HG02798 (cell line): ENCODE measurements around the gene MAP1LC3B2.

ENCODE experiments used
- ATAC-seq: cut with Tn5 transposase; IDR thresholded peaks from one replicate; pipeline ENCODE4 v1.9.1; 2021; ENCODE audit warnings: mild to moderate bottlenecking; ENCODE audit not compliant: unreplicated experiment, poor library complexity

MAP1LC3B2 gene

DNA sequence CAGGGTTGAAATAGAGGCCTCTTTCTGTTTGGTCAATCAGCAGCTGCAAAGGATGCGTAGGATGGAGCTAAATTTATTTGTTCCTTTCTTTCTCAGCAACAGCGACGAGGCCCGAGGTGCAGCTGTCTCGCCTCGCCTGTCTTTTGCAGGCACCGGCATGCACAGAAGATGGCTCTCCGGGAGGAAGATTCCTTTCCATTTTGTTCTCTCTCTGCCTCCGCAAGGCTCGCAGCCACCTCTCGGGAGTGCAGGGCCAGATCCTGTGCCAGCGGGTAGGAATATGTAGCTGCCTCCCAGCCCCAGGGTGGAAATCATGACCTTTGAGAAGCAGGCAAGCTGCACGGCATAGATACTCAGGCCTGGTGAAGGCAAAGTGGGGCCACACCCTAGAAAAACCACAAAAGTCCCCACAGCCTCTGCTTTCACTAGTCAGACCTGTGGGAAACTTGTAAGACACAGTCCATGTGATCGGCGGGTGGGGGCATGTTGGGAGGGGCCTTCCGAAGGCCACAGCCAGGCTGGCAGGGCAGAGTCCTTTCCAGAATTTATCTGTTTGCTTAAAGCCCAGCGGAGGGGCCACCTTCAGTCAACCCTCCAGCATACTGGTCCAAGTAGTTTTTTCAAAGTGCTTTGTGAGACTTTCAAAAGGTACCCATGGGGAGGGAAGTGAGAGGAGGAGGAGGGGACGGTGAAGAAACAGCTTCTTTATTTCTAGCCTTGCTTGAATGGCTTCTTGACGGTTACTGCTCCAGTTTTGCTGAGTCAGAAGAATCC, at the start of gene MAP1LC3B2:
Gene MAP1LC3B2, plus strand, starts transcription at position 220 of the 774 bp plus-strand sequence. CDS start 16,562 bp downstream, outside the sequence.
- ATAC-seq, result peak; percentile 81

DNA sequence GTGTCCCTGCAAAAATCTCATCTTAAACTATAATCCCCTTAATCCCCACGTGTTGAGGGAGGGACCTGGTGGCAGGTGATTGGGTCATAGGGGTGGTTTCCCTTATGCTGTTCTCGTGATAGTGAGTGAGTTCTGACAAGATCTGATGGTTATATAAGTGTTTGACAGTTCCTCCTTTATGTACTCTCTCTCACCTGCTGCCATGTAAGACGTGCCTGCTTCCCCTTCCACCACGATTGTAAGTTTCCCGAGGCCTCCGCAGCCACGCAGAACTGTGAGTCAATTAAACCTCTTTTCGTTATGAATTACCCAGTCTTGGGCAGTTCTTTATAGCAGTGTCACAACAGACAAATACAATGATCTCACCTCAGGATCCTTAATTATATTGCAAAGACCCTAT, 45.2 kb upstream of the MAP1LC3B2 start:
- ATAC-seq, result no peak

DNA sequence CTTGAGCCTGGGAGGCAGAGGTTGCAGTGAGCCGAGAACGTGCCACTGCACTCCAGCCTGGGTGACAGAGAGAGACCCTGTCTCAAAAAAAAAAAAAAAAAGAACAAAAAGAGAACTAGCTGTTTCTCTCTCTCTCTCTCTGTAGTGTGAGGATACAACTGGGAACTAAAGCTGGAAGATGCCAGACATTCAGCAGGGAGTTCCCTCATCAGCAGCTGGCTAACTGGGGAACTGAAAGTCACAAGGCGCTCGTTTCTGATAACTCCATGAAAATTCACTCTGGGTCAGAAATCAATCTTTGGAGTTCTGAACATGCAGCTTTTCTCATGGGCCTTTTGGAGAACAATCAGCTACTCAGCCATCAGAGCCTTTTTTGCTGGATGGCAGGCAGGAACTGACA, 43.5 kb upstream of the MAP1LC3B2 start:
- no peak for ATAC-seq

DNA sequence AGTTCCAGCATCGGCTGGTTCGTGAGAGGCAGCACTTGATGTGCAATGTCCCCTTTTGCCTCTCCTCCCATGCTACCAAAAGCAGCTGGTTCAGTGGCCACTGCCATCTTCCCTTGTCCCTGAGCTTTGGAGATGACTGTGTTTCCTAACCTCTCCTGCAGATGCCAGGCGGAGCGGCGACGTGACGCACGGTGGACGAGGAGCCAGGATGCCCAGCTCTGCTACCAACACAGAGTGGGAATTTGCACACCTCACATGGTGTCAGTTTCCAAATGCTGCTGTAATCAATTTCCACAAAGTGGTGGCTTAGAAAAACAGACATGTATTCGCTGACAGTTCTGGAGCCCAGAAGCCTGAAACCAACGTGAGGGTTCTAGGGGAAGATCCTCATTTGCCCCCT, 42.5 kb upstream of the MAP1LC3B2 start:
- ATAC-seq, result no peak

DNA sequence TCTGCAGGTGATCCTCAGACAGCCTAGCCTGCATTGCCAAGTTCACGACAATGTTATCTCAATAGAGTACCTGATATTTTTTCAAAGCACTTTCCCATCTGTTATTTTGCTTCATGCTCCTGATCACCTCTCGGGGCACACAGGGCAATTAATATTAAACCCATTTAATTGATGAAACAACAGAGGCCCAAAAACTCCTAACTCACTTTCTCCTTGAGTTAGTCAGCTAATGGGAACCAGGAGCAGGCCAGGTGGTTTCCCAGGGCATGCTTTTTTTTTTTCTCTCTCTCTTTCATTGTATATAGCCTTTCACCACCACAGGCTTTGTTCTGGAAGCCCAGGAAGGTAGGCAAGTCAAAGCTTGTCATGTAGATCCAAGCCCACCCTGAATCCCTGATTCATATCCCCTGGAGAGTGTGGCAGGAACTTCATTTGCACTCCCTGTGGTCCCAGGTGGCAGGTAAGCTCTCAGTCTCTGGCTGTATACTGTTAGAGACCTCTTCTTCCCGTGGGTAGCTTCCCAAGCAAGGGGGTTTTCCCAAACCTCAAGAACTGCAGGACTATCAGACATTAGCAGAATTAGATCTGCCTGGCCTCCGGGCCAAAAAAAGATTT, 41.6 kb upstream of the MAP1LC3B2 start:
- ATAC-seq, result no peak

DNA sequence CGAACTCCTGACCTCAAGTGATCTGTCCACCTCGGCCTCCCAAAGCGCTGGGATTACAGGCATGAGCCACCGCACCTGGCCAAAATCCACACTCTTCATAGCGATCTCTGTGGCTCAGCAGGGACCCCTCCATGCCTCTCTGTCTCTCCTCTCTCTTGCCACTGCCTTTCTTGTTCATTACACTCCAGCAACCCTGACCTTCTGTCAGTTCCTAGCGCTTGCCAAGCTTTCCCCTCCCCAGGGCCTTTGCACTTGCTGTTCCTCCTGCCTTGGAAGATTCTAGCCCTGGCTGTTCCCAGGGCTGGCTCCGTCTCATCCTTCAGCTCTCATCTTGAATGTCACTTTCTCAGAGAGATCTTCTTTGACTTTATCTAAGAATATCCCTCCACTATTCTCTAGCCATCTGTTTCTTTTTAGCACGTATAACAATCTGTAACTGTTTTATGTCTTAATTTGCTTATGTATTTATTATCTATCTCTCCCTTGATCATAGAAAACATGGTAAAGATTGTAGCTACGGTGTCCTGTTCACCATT, 38.9 kb upstream of the MAP1LC3B2 start:
- no peak for ATAC-seq

DNA sequence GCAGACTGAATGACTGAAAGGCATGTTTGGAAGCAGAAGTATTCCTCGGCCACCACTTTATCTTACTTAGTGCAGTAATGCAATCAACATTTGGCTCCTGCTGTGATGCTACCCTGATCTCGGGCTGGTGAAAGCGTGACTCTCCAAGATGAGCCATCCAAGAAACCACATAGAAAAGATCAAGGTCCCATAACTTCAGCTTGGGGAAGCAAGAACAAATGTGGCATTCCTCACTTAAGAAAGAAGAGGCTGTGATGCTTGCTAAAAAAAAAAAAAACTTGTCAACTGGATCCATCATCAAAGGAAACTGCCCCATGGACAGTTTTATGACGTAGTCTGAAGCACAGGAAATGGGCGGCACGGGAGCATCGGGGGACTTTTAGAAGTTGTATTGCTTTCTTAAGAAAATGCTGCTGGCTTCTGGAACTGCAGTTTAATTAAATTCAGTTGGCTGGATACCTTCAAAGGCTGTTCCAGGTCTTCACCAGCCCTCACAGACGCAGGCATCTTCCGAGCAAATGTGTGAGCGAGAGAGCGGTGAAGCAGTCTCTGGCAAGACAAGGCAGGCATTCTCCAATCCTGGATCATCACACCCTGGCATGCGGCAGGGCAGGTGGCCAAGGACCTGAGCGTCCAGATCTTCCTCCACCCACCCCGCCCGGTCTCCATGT, 38.2 kb upstream of the MAP1LC3B2 start:
- ATAC-seq, result no peak

DNA sequence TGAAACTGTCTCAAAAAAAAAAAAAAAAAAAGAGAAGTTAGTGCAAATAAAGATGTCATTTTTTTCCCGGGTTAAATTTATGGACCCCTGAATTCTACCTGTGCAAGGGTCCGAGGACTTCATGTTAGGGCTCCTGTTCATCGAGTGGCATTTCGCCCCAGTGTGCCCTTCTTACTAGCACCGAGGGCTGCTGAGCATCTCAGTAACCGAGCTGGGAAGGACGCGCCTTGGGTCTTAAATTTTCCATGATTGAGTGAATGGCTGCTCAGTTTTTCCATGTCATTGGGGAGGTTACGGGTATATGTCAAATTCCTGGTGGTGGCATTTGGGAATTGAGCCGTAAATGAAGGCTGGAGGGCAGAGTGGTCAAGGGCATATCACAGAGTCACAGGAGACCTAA, 34.9 kb upstream of the MAP1LC3B2 start:
- no peak for ATAC-seq

DNA sequence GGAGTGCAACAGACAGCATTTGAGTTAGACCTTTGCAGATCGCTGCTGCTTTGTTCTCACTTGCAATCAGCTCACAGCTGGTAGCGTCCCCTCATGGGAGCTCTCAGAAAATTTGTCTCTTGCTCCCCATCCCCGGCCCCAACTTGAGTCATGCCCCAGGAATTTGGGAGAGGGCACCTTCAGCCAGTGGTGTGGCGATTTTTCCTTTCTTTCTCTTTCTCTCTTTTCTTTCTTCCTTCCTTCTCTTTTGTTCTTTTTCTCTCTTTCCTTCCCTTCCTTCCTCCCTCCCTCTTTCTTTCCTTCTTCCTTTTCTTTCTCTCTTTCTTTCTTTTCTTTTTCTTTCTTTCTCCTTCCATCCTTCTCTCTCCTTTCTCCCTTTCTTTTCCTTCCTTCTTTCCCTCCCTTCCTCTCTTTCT, 34.2 kb upstream of the MAP1LC3B2 start:
- ATAC-seq, result no peak

DNA sequence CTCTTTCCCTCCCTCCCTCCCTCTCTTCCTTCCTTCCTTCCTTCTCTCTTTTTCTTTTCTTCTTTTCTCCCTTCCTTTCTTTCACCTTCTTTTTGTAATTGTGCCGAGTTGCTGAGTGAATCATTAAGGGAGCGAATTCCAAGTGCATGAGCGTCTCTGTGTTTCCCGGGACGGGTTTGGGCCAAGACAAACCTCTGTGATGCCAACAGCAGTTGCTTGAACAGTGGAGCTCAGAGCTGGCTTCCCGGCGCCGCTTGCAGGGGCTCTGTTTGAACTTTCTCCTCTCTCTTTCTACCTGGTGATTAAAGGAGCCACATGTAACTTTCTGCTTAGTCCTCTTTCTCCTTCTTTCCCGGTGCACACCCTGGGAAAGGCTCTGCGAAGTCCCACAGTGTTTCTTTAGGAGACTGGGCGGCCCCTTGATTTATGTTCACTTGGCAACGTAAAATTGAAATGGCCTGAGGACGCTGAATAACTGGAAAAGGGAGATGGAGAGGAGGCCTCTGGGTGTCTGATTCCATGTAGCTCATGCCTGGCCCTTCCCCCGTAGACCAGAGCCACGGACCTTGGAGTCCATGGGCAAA, 33.7 kb upstream of the MAP1LC3B2 start:
- no peak for ATAC-seq

DNA sequence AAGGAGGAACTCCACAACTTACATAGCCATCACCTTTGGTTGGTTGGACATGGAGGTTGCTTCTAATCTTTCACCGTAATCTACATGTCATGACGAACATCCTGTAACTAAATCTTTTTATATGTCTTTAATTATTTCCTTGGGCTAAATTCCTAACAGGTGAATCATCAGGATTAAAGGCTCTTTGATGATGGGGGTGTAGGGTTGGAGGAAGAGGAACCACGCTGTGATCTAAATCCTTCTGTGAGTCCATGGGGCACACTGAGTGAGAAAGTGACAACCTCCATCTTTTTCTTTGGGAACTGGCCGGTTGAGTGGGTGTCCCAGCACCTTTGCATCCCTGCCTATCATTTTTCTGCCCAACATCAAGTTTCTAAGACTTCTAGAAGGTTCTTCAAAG, 31.1 kb upstream of the MAP1LC3B2 start:
- ATAC-seq, result no peak

DNA sequence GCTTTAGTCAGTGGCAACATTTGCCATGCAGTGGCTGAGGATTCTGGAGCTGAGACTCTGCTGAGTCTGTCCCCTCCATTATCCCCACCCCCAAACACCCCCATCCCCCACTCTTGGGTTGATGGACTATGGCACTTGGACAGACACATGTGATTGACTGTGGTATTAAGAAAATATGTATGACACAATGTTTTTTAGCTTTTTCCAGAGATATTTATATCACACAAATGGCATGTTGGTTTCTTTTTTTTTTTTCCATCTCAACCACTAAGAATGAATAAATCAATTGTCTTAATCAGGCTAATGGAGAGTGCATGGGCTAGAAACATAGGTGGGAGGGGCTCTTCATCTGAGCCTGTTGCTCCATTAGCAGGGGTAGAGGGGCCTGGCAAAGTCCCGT, 30.7 kb upstream of the MAP1LC3B2 start:
- ATAC-seq, result no peak

DNA sequence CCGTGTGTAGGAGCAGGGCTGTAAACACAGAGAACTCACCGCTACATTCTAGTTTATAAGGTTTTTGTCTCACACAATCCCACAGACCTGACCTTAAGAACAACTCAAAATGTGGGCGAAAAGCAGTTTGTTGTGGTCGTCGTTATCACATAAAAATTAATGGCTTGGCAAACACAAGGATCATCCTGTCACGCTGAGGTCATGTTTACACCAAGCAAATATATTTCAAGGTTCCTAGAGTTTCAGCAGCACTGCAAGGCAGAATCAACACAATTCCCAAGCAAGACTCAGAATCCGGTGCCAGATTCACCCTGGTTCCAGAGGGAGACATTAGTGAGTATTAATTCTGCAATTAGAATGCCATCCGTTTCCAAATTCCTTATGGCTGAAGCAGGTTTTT, 30.1 kb upstream of the MAP1LC3B2 start:
- ATAC-seq, result no peak

DNA sequence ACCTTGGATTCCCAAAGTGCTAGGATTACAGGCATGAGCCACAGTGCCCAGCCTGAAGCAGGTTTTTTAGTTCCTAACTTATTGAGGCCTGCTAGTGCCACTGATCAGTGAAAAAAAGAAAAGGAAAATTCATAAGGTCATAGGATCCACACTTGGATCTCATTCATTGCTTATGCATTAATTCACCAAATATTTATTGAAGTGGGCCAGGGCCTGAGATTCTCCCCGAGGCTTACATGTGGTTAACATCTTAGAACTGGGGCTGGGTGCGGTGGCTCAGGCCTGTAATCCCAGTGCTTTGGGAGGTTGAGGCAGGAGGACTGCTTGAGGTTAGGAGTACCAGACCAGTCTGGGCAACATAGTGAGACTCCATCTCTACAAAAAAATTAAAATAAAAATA, 29.5 kb upstream of the MAP1LC3B2 start:
- ATAC-seq, result no peak

DNA sequence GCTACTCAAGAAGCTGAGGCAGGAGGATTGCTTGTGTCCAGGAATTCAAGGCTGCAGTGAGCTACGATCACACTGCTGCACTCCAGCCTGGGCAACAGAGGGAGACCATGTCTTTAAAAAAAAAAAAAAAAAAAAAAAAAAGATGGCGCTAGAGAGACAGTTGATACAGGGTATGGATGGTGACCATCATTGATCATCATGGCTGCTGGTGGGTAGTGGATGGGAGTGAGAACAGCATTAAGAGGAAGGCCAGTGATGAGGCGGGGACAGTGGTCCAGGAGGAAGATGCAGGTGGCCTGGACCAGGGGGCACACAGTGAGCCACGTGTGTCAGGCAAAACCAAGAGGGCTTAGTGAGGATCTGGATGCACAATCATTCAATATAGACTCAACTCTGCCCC, 26.8 kb upstream of the MAP1LC3B2 start:
- ATAC-seq, result no peak

DNA sequence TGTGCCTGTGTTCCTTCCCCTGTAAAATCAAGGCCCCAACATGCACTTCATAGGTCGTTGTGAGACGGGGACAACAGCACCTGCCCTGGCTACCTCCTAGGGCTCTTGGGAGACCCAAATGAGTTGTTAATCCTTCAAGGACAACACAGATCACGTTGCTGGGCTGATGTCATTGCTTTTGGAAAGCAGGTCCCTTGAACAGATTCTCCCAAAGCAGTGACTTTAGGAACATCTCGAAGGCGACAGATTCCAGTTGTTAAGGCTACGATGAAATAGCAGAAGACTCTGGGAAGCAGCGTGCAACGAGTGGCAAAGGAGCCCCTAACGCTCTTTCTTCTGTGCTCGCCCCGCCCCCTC, 26.2 kb upstream of the MAP1LC3B2 start:
- peak; percentile 3 for ATAC-seq

DNA sequence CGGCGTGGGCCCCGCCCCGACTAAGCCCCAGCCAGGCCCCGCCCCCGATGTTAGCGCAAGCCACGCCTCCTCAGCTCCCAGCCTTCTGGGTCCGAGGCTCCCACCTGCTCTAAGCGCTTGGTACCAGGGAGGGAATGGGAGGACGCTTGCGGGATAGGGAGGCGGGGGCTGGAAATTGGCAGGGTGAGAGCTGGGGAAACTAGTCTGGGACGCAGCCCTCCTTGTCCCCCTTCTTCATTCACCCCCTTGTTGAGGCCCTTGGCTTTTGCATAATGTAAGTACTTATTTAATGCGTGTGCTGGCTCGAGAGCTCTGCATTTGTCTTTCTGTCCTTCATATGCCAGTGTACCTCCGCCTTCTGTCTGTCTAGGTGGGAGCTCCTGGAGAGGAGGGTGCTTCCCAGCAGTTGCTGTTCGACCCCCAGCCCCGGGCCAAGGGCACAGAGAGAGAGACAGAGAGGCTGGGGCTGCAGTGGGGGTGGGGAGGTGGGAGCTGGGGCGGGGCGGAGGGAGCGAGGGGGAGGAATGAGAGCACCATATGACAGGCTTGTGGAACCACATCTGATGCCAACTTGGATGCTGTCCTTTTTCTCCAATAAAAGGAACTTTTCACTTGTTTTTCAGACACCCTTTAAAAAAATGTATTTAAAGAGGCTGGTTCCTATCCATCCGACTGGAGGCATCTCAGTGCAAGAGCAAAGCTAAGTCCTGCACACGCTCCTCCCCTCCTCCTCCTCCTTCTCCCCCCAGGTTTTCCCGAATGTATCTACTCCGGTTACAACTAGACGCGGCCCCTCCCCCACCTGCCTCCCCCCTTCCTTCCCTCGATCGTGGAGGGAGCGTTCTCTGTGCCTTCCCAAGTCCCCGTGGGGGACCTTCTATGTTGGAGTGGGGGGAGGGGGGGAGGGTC, 25.6 kb upstream of the MAP1LC3B2 start:
- ATAC-seq, result peak; percentile 63

DNA sequence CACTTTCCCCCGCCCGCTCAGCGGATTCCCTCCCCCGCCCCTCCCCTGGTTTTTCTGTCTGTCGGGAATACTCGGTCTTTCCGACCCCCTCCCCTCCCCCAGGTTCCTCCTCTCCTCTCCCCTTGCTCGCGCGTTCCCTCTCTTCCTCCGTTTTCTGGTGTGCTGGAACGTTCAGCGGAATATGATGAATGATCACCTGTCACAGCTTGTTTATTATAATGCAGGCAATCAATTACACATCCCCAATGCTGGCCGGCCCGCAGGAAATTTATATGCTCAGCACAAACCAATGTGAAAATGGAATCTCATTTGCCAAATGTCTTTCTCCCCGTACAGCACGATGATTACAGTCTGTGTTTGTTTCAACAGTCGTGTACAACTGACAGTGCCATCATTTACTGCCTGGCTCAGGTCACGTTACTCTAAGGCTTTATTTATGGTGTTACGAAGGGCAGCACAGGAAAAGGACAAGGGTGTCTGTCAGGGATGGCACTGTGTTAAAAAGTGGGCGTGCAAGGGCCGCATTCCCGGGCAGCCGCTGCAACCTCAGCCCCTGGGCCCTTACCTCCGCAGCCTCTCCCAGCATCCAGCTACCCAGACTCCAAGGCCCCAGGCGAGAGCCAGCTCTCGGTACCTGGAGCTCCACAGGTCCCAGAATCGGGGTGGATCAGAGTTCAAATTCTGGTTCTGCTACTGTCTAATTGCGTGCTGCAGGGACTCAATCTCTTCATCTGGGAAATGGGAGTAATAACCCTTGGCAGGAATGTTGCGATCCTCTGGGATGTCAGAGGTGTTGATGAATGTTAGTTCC, 24.7 kb upstream of the MAP1LC3B2 start:
- ATAC-seq, result no peak

DNA sequence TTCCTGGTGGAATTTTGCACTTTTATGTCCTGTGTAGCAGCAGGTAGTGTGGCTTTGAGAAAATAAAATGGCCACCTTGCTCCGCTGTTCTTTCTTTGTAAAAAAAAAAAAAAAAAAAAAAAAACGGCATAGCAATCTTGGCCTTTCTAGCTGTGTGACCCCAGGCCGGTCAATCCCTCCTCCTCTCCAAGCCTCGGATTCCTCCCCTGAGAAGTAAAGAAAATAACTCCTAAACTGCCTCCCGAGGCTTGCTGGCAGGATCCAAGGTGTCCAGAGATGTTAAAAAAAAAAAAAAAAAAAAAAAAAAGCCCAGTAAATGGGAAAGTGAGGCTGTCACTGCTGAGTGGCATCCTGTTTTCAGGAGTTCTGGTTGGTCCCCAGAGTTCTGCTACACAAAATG, 23.9 kb upstream of the MAP1LC3B2 start:
- ATAC-seq, result no peak
